PC-9 (cell line): ENCODE results near the gene EHBP1. TPM values are rescaled to one million over a fixed set of nuclear protein-coding genes. Genes with fewer than 3 reads are reported as not detected.

ENCODE experiments used
- BruUV-seq: library from RNA; stranded (reverse); fragments of 400-500 nt; replicated peaks from 2 replicates; lab custom pipeline; 2021; lab: Mats Ljungman, UMichigan
- CTCF ChIA-PET: fragments of 300-600 bp; sonication (Branson Sonifier 250); formaldehyde crosslinking; loops from one replicate; lab custom pipeline; 2022; ENCODE audit warnings: antibody characterized with exemption; lab: Charles Lee
- POLR2A ChIA-PET: fragments of 300-600 bp; sonication (Branson Sonifier 250); formaldehyde crosslinking; loops from one replicate; lab custom pipeline; 2022; ENCODE audit warnings: antibody characterized with exemption; ENCODE audit not compliant: unreplicated experiment; lab: Charles Lee
- DNase-seq, 2 experiments: peaks; one replicate each; pipeline versions ENCODE4 v3.0.0 to v3.0.0-alpha.2; 2015 to 2022; ENCODE audit warnings: mixed read lengths in 1 of 2
- H2AFZ ChIP-seq: fragments of 200-600 bp; sonication (generic); 2 replicates; pipeline ENCODE4 v1.8.1; 2017; ENCODE audit warnings: antibody characterized with exemption
- H3F3A ChIP-seq: fragments of 200-600 bp; sonication (generic); 2 replicates; pipeline ENCODE4 v1.8.1; 2017; ENCODE audit warnings: antibody characterized with exemption, mild to moderate bottlenecking, low read depth; ENCODE audit not compliant: insufficient read depth
- H3K27ac ChIP-seq: fragments of 200-600 bp; sonication (generic); 2 replicates; pipeline ENCODE4 v1.6.1; 2016; ENCODE audit warnings: mixed run types
- H3K27me3 ChIP-seq: fragments of 200-600 bp; sonication (generic); 2 replicates; pipeline ENCODE4 v1.6.1; 2016; ENCODE audit warnings: low read depth, mixed run types; ENCODE audit not compliant: insufficient read depth
- H3K36me3 ChIP-seq: fragments of 200-600 bp; sonication (generic); 2 replicates; pipeline ENCODE4 v1.6.1; 2016; ENCODE audit warnings: low read depth, mixed run types
- H3K4me1 ChIP-seq: fragments of 200-600 bp; sonication (generic); replicated peaks from 2 replicates; pipeline ENCODE4 v1.6.1; 2016; ENCODE audit warnings: mixed run types; ENCODE audit not compliant: insufficient read depth
- H3K4me2 ChIP-seq: fragments of 200-600 bp; sonication (generic); 2 replicates; pipeline ENCODE4 v1.6.1; 2017; ENCODE audit warnings: mixed run types
- H3K4me3 ChIP-seq: fragments of 200-600 bp; sonication (generic); 2 replicates; pipeline ENCODE4 v1.6.1; 2016; ENCODE audit warnings: mixed run types
- H3K79me2 ChIP-seq: fragments of 200-600 bp; sonication (generic); 2 replicates; pipeline ENCODE4 v1.6.1; 2017; ENCODE audit warnings: low read depth, mixed run types
- H3K9me2 ChIP-seq: fragments of 200-600 bp; sonication (generic); 2 replicates; pipeline ENCODE4 v1.8.1; 2017; ENCODE audit warnings: mild to moderate bottlenecking; ENCODE audit not compliant: insufficient read depth
- H3K9me3 ChIP-seq: fragments of 200-600 bp; sonication (generic); 2 replicates; pipeline ENCODE4 v1.8.1; 2016; ENCODE audit warnings: low read depth; ENCODE audit not compliant: insufficient read depth
- H4K20me1 ChIP-seq: fragments of 200-600 bp; sonication (generic); 2 replicates; pipeline ENCODE4 v1.8.1; 2017; ENCODE audit not compliant: insufficient read depth
- EZH2 ChIP-seq: fragments of 200-600 bp; sonication (generic); IDR thresholded peaks from 2 replicates; pipeline ENCODE4 v1.8.0; 2017; ENCODE audit warnings: antibody characterized with exemption, low read depth
- intact Hi-C: fragments of 100-400 bp; cut with micrococcal nuclease; formaldehyde crosslinking; loops from one replicate; pipeline ENCODE4 v1.10.0; 2022; ENCODE audit not compliant: unreplicated experiment
- total RNA-seq: library from RNA; stranded (reverse); gene quantifications from 2 replicates; pipeline ENCODE4 v1.2.3, GENCODE V29; 2021
- TF ChIP-seq, protein P1 (sequence below): fragments of 200-600 bp; sonication (generic); conservative IDR thresholded peaks from 2 replicates; pipeline ENCODE4 v1.6.1; 2017; ENCODE audit warnings: mixed run types, antibody characterized with exemption, mild to moderate bottlenecking, moderate library complexity

EHBP1 gene
- total RNA-seq, 1 experiment from 2014 or later = 100 TPM

DNA sequence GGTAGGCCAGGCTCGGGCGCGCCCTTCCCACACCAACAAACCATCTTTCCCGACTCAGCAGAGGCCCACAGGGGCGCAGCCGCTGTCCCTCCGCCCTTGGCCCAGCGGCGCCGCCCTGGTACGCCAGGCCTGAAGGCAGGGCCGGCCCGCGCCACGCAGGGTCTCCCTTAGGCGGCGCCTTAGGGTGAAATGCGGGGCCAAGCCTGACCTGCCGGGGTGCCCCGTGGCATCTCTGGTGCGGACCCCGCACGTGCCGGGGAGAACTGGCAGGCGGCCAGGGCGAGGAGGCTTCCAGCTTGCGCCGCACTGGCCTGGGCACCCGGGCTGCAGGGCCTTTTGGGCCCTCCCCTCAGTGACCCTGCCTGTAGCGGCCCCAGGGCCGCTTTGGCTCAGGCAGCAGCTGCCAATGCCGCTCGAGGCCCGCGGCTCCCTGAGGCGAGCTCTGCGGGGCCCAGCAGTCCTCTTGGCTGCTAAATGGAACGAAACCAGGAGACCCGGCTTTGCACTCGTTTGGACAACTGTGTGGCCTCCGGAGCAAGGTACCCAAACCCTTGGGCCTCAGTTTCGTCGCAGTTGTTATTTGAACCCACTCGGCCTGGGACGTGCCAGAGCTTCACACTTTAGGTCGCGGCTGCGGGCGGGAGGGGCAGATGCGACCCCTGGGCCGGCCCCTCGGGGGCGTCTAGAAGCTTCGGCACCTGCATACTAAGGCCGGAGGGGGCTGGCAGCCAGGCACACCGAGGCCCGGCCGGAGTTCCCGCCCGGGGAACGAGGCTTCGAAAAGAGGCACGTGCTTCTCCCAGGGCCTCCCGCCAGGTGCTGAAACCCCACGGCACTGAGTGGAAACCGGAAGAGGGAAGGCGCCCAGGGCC lies 353.6 kb downstream of the EHBP1 start:
- no TSS peak for BruUV-seq
- no peaks in the 10 kb centered on the region for H3F3A ChIP-seq
- no peaks in the 10 kb centered on the region for H4K20me1 ChIP-seq
- H3K79me2 ChIP-seq = no peaks in the 10 kb centered on the region
- no peaks in the 10 kb centered on the region for H3K4me1 ChIP-seq
- no peaks in the 10 kb centered on the region for H3K27me3 ChIP-seq
- no peak overlapping the region for H3K27ac ChIP-seq
- intact Hi-C loops = no loop called here
- TF ChIP-seq EZH2 = no peak
- TF ChIP-seq, protein P1, sequence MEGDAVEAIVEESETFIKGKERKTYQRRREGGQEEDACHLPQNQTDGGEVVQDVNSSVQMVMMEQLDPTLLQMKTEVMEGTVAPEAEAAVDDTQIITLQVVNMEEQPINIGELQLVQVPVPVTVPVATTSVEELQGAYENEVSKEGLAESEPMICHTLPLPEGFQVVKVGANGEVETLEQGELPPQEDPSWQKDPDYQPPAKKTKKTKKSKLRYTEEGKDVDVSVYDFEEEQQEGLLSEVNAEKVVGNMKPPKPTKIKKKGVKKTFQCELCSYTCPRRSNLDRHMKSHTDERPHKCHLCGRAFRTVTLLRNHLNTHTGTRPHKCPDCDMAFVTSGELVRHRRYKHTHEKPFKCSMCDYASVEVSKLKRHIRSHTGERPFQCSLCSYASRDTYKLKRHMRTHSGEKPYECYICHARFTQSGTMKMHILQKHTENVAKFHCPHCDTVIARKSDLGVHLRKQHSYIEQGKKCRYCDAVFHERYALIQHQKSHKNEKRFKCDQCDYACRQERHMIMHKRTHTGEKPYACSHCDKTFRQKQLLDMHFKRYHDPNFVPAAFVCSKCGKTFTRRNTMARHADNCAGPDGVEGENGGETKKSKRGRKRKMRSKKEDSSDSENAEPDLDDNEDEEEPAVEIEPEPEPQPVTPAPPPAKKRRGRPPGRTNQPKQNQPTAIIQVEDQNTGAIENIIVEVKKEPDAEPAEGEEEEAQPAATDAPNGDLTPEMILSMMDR = no peak
- no peaks in the 10 kb centered on the region for H3K36me3 ChIP-seq
- no peak overlapping the region for H2AFZ ChIP-seq
- no peak overlapping the region for H3K4me3 ChIP-seq
- ChIA-PET POLR2A (no interaction called here), CTCF (interaction anchor here (0.6 kb wide), 1 partner anchor 10 kb away, joined by 4 read pairs; no protein-coding TSS in a partner anchor)
- no peaks in the 10 kb centered on the region for H3K9me2 ChIP-seq
- H3K4me2 ChIP-seq = no peak overlapping the region
- no peak for DNase-seq
- no peaks in the 10 kb centered on the region for H3K9me3 ChIP-seq

DNA sequence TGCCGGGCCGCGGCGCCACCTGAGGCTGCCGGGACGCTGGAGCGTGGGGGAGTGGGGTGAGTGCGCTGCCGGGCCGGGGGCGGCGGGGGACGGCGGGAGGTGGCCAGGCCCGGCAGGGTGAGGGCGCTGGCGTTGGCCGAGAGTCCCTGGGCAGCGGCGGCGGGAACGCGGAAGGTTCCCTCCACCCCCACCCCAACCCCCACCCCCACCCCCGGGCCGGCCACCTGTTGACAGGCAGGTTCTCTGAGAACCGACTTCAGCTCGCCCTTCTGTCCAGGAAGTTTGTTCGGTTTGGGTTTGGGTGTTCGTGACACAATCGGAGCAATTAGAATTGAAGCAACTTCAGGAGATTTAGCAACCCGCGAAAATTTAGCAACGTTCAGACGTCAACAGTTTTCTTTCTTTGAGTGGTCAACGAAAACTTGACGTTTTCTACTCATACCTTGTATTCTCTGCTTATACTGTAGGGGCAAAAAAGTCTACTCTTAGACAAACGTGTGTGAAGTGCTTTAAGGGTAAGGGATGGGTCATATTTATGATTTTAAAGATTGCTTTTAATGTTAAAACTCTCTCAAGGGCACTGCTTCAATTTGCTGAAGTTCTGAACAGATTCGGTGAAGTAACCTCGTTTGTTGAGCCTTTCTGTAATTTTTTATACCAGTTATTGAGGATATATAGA lies 354.4 kb downstream of the EHBP1 start:
- peak overlapping the region; percentile 53 for H2AFZ ChIP-seq
- no TSS peak for BruUV-seq
- no peak for DNase-seq
- ChIA-PET CTCF (interaction anchor here (0.6 kb wide), 1 partner anchor 11 kb away, joined by 4 read pairs; no protein-coding TSS in a partner anchor), POLR2A (interaction anchor here (0.7 kb wide), 1 partner anchor 529 kb away, joined by 3 read pairs; the partner anchor contains the start of gene MDH1)
- peak overlapping the region; percentile 43; the same call in 1 of the 2 replicates for H3K4me3 ChIP-seq
- intact Hi-C loops = no loop called here
- TF ChIP-seq, protein P1 = no peak
- no peak for TF ChIP-seq EZH2
- H3K27ac ChIP-seq = no peak overlapping the region
- H3K4me2 ChIP-seq = peak overlapping the region; percentile 63
- H3F3A ChIP-seq = no peaks in the 10 kb centered on the region
- H3K27me3 ChIP-seq = no peaks in the 10 kb centered on the region
- no peaks in the 10 kb centered on the region for H4K20me1 ChIP-seq
- no peaks in the 10 kb centered on the region for H3K9me3 ChIP-seq
- H3K79me2 ChIP-seq = no peaks in the 10 kb centered on the region
- H3K4me1 ChIP-seq = no peaks in the 10 kb centered on the region
- no peaks in the 10 kb centered on the region for H3K9me2 ChIP-seq
- no peaks in the 10 kb centered on the region for H3K36me3 ChIP-seq

DNA sequence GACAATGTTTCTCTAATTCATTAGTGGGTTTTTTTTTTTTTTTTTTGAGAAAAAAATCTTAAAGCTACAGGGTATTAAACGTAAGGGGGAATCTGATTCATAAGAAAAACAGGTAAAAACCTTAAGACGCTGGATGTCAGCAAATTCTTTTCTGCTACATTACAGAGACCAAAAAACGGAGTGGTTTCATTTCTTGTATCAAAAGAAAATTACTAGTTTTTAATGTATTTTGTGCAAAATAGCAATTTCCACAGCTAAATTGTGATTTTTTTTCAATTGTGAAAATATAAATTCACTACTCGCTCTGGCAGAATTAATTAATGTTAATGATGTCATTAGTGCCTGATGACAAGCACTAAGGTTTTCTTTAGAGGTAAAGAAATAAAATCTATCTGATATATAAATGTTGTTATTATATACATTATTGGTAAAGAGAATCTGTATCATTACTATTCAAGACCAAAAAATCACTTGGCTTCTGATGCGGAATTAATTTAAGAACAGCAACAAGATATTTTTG lies 355.0 kb downstream of the EHBP1 start:
- Histone ChIP-seq H3K9me3 (no peaks in the 10 kb centered on the region), H3K9me2 (no peaks in the 10 kb centered on the region), H3K4me3 (peak overlapping the region; percentile 43; the same call in 1 of the 2 replicates), H3K4me1 (no peaks in the 10 kb centered on the region), H4K20me1 (no peaks in the 10 kb centered on the region), H3K79me2 (no peaks in the 10 kb centered on the region), H2AFZ (peak overlapping the region; percentile 53), H3K27me3 (no peaks in the 10 kb centered on the region), H3K36me3 (no peaks in the 10 kb centered on the region), H3K4me2 (peak overlapping the region; percentile 63), H3K27ac (no peak overlapping the region), H3F3A (no peaks in the 10 kb centered on the region)
- no TSS peak for BruUV-seq
- CTCF ChIA-PET = no interaction called here
- POLR2A ChIA-PET = interaction anchor here (0.6 to 0.7 kb wide), 2 partner anchors 19 to 528 kb away, joined by 3 to 6 read pairs; partner anchors contain the start of gene MDH1
- intact Hi-C loops = no loop called here
- TF ChIP-seq, protein P1 = no peak
- no peak for TF ChIP-seq EZH2
- DNase-seq = no peak
